ENCODE results near the gene ACSS3. TPM values are rescaled to one million over a fixed set of nuclear protein-coding genes. Genes with fewer than 3 reads are reported as not detected.

Gene ACSS3
- total RNA-seq, 1 experiment from 2014 or later = 0.70 TPM

DNA sequence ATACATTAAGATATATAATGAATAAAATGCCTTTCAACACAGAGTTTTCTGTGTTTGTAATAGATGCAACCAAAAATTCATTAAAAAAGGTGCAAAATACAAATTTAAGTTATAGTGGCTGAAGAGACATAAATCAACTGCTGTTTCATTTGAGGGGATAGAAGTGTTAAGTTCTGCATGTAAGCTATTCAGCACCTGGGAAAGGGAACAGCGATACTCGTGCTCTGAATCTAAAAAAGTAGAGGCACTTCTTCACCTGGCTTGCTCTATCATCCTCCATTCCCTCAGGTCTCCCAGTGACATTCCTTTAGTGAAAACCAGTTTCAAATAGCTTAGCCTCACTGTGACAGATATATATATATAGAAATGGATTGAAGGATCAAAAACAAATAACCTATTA lies 222.6 kb downstream of the ACSS3 start:
- ChIA-PET CTCF (no interaction called here), POLR2A (no interaction called here)
- Mint-ChIP-seq H3K9me3 (ENCODE audit: unreplicated experiment) (no peaks in the 10 kb centered on the region), H3K4me1 (ENCODE audit: low read depth, unreplicated experiment) (no peaks in the 10 kb centered on the region), H3K27ac (ENCODE audit: unreplicated experiment) (no peak overlapping the region), H3K4me3 (ENCODE audit: unreplicated experiment) (no peak overlapping the region), H3K36me3 (ENCODE audit: insufficient read depth, unreplicated experiment) (no peaks in the 10 kb centered on the region), H3K27me3 (ENCODE audit: insufficient read depth, unreplicated experiment) (peaks cover 12% of the 10 kb centered on the region)
- TF ChIP-seq, protein P1, sequence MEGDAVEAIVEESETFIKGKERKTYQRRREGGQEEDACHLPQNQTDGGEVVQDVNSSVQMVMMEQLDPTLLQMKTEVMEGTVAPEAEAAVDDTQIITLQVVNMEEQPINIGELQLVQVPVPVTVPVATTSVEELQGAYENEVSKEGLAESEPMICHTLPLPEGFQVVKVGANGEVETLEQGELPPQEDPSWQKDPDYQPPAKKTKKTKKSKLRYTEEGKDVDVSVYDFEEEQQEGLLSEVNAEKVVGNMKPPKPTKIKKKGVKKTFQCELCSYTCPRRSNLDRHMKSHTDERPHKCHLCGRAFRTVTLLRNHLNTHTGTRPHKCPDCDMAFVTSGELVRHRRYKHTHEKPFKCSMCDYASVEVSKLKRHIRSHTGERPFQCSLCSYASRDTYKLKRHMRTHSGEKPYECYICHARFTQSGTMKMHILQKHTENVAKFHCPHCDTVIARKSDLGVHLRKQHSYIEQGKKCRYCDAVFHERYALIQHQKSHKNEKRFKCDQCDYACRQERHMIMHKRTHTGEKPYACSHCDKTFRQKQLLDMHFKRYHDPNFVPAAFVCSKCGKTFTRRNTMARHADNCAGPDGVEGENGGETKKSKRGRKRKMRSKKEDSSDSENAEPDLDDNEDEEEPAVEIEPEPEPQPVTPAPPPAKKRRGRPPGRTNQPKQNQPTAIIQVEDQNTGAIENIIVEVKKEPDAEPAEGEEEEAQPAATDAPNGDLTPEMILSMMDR (IDR thresholded peaks at IDR 0.05; ENCODE audit: insufficient read depth in 1 of 2, low read depth in 1 of 2, low read length in 1 of 2, severe bottlenecking in 1 of 2, unreplicated experiment in 1 of 2) = no peak
- no peaks in the 10 kb centered on the region for H3K9me3 ChIP-seq
- no peak overlapping the region for H3K4me3 ChIP-seq (ENCODE audit: low read depth, low read length)
- no peaks in the 10 kb centered on the region for H3K27me3 ChIP-seq (replicated peaks; ENCODE audit: control insufficient read depth, insufficient read depth, low read length)
- no peaks in the 10 kb centered on the region for H3K4me1 ChIP-seq
- no peaks in the 10 kb centered on the region for H3K36me3 ChIP-seq (ENCODE audit: control insufficient read depth, insufficient read depth, low read length)
- intact Hi-C loops (cut with micrococcal nuclease; ENCODE audit: unreplicated experiment) = no loop called here
- DNase-seq = peak in 1 of 2 experiments; percentile 4
- no TSS peak for BruUV-seq (replicated peaks)

GRCh38 chr12:81303935-81304334 lies 226.1 kb downstream of the ACSS3 start:
- no peak for DNase-seq
- CTCF ChIA-PET = no interaction called here
- Mint-ChIP-seq H3K4me3 (ENCODE audit: unreplicated experiment) (no peak overlapping the region), H3K27ac (ENCODE audit: unreplicated experiment) (no peak overlapping the region), H3K36me3 (ENCODE audit: insufficient read depth, unreplicated experiment) (no peaks in the 10 kb centered on the region), H3K27me3 (ENCODE audit: insufficient read depth, unreplicated experiment) (peaks cover 10% of the 10 kb centered on the region), H3K4me1 (ENCODE audit: low read depth, unreplicated experiment) (no peaks in the 10 kb centered on the region), H3K9me3 (ENCODE audit: unreplicated experiment) (no peaks in the 10 kb centered on the region)
- TF ChIP-seq, protein P1 (IDR thresholded peaks at IDR 0.05; ENCODE audit: insufficient read depth in 1 of 2, low read depth in 1 of 2, low read length in 1 of 2, severe bottlenecking in 1 of 2, unreplicated experiment in 1 of 2) = no peak
- POLR2A ChIA-PET = no interaction called here
- H3K9me3 ChIP-seq = no peaks in the 10 kb centered on the region
- no peak overlapping the region for H3K4me3 ChIP-seq (ENCODE audit: low read depth, low read length)
- H3K36me3 ChIP-seq (ENCODE audit: control insufficient read depth, insufficient read depth, low read length) = no peaks in the 10 kb centered on the region
- BruUV-seq (replicated peaks) = no TSS peak
- intact Hi-C loops (cut with micrococcal nuclease; ENCODE audit: unreplicated experiment) = no loop called here
- no peaks in the 10 kb centered on the region for H3K4me1 ChIP-seq
- no peaks in the 10 kb centered on the region for H3K27me3 ChIP-seq (replicated peaks; ENCODE audit: control insufficient read depth, insufficient read depth, low read length)

Small RNA genes within 50 kb of the gene (microRNA-seq; reads per million reads assigned to microRNA genes)
- gene MIR4699 = not detected

Other genes starting within 250 kb of the ACSS3 start
- 16.2 and 16.4 TPM in 2 replicates for gene LIN7A, start 140.1 kb upstream of the ACSS3 start, total RNA-seq (2022)

All from Caco-2 (cell line).